ENCODE measurements around the gene DLGAP1.

- no peak for TF ChIP-seq CREB1 (IDR thresholded peaks at IDR 0.05; ENCODE audit: low read depth)
- no peak for TF ChIP-seq CEBPB (IDR thresholded peaks at IDR 0.05)
- no peak for TF ChIP-seq REST (IDR thresholded peaks at IDR 0.05; ENCODE audit: low read depth)
- no peak for TF ChIP-seq YY1 (IDR thresholded peaks at IDR 0.05; ENCODE audit: low read depth)
- no peak for TF ChIP-seq TAF1 (IDR thresholded peaks at IDR 0.05; ENCODE audit: low read depth)
- TF ChIP-seq FOXM1 (IDR thresholded peaks at IDR 0.05; ENCODE audit: borderline replicate concordance, low read depth) = no peak
- TF ChIP-seq RAD21 (IDR thresholded peaks at IDR 0.05; ENCODE audit: low read depth) = no peak
- no peak for TF ChIP-seq MAX (IDR thresholded peaks at IDR 0.05)
- TF ChIP-seq ZBTB7A (IDR thresholded peaks at IDR 0.05; ENCODE audit: low read depth) = no peak
- no peak for TF ChIP-seq TCF12 (IDR thresholded peaks at IDR 0.05; ENCODE audit: low read depth)
- no peak for TF ChIP-seq EP300 (IDR thresholded peaks at IDR 0.05; ENCODE audit: borderline replicate concordance)
- no peak for TF ChIP-seq USF1 (IDR thresholded peaks at IDR 0.05)
- TF ChIP-seq NFIC (IDR thresholded peaks at IDR 0.05) = no peak
Observed at GRCh38 chr18:3596637-3597384, 858.3 kb downstream of the DLGAP1 start.

All from Ishikawa (cell line).